GM23338 (cell line): Measurements from ENCODE around the gene CNN3.

Experiments
- CREB1 ChIP-seq: fragments of 250-450 bp; sonication (Bioruptor Pico); IDR thresholded peaks from 2 replicates; pipeline ENCODE4 v1.5.0; 2020; ENCODE audit warnings: low read depth, mild to moderate bottlenecking, moderate library complexity
- EZH2 ChIP-seq: fragments of 200-600 bp; sonication (generic); IDR thresholded peaks from one replicate; pipeline ENCODE4 v1.8.0; 2017; ENCODE audit warnings: antibody characterized with exemption, mild to moderate bottlenecking, low read depth; ENCODE audit not compliant: unreplicated experiment
- EZH2phosphoT487 ChIP-seq: fragments of 200-600 bp; sonication (generic); IDR thresholded peaks from one replicate; pipeline ENCODE4 v1.8.1; 2018; ENCODE audit warnings: antibody characterized with exemption; ENCODE audit not compliant: unreplicated experiment
- JUNB ChIP-seq: IDR thresholded peaks from one replicate; pipeline ENCODE4 v1.6.1; 2016; ENCODE audit warnings: antibody characterized with exemption; ENCODE audit not compliant: unreplicated experiment
- NANOG ChIP-seq: IDR thresholded peaks from 2 replicates; pipeline ENCODE4 v1.6.1; 2016; ENCODE audit warnings: antibody characterized with exemption, borderline replicate concordance
- POLR2AphosphoS5 ChIP-seq: IDR thresholded peaks from 2 replicates; pipeline ENCODE4 v1.6.1; 2016; ENCODE audit warnings: antibody characterized with exemption, low read depth
- STAT1 ChIP-seq: IDR thresholded peaks from one replicate; pipeline ENCODE4 v1.6.1; 2016; ENCODE audit warnings: antibody characterized with exemption; ENCODE audit not compliant: unreplicated experiment
- ZNF114 ChIP-seq: fragments of 250-450 bp; sonication (Bioruptor Pico); IDR thresholded peaks from 2 replicates; pipeline ENCODE4 v1.5.0; 2020; ENCODE audit warnings: mild to moderate bottlenecking, moderate library complexity
- ZNF331 ChIP-seq: fragments of 250-450 bp; sonication (Bioruptor Pico); IDR thresholded peaks from 2 replicates; pipeline ENCODE4 v1.5.0; 2020; ENCODE audit warnings: low read depth, mild to moderate bottlenecking, moderate library complexity
- TF ChIP-seq, protein P1 (sequence below), 2 experiments: fragments of 200-600 bp in 1 of 2; sonication (generic) in 1 of 2; conservative IDR thresholded peaks; 2 replicates each; pipeline versions ENCODE4 v1.5.1 to v1.6.1; 2016 to 2017; ENCODE audit warnings: antibody characterized with exemption in 2 of 2, low read depth in 2 of 2, mild to moderate bottlenecking in 2 of 2, moderate library complexity in 1 of 2
- TF ChIP-seq, protein P2 (sequence below): IDR thresholded peaks from 2 replicates; pipeline ENCODE4 v1.6.1; 2016; ENCODE audit warnings: antibody characterized with exemption
- TF ChIP-seq, protein P3 (sequence below): IDR thresholded peaks from one replicate; pipeline ENCODE4 v1.6.1; 2018; ENCODE audit warnings: antibody characterized with exemption; ENCODE audit not compliant: unreplicated experiment
- TF ChIP-seq, protein P4 (sequence below): fragments of 250-450 bp; sonication (Bioruptor Pico); IDR thresholded peaks from 2 replicates; pipeline ENCODE4 v1.5.0; 2020; ENCODE audit warnings: mild to moderate bottlenecking, moderate library complexity

- TF ChIP-seq EZH2 (no peak), EZH2phosphoT487 (no peak), POLR2AphosphoS5 (no peak), ZNF114 (CRISPR knock-in tag) (no peak), ZNF331 (CRISPR knock-in tag) (no peak), JUNB (no peak), CREB1 (CRISPR knock-in tag) (no peak), STAT1 (no peak), NANOG (no peak)
- TF ChIP-seq, protein P1, sequence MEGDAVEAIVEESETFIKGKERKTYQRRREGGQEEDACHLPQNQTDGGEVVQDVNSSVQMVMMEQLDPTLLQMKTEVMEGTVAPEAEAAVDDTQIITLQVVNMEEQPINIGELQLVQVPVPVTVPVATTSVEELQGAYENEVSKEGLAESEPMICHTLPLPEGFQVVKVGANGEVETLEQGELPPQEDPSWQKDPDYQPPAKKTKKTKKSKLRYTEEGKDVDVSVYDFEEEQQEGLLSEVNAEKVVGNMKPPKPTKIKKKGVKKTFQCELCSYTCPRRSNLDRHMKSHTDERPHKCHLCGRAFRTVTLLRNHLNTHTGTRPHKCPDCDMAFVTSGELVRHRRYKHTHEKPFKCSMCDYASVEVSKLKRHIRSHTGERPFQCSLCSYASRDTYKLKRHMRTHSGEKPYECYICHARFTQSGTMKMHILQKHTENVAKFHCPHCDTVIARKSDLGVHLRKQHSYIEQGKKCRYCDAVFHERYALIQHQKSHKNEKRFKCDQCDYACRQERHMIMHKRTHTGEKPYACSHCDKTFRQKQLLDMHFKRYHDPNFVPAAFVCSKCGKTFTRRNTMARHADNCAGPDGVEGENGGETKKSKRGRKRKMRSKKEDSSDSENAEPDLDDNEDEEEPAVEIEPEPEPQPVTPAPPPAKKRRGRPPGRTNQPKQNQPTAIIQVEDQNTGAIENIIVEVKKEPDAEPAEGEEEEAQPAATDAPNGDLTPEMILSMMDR (conservative IDR thresholded peaks at IDR 0.05; ENCODE audit: low read depth in 2 of 2) = no peak
- TF ChIP-seq, protein P2, sequence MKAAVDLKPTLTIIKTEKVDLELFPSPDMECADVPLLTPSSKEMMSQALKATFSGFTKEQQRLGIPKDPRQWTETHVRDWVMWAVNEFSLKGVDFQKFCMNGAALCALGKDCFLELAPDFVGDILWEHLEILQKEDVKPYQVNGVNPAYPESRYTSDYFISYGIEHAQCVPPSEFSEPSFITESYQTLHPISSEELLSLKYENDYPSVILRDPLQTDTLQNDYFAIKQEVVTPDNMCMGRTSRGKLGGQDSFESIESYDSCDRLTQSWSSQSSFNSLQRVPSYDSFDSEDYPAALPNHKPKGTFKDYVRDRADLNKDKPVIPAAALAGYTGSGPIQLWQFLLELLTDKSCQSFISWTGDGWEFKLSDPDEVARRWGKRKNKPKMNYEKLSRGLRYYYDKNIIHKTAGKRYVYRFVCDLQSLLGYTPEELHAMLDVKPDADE = no peak
- TF ChIP-seq, protein P3, sequence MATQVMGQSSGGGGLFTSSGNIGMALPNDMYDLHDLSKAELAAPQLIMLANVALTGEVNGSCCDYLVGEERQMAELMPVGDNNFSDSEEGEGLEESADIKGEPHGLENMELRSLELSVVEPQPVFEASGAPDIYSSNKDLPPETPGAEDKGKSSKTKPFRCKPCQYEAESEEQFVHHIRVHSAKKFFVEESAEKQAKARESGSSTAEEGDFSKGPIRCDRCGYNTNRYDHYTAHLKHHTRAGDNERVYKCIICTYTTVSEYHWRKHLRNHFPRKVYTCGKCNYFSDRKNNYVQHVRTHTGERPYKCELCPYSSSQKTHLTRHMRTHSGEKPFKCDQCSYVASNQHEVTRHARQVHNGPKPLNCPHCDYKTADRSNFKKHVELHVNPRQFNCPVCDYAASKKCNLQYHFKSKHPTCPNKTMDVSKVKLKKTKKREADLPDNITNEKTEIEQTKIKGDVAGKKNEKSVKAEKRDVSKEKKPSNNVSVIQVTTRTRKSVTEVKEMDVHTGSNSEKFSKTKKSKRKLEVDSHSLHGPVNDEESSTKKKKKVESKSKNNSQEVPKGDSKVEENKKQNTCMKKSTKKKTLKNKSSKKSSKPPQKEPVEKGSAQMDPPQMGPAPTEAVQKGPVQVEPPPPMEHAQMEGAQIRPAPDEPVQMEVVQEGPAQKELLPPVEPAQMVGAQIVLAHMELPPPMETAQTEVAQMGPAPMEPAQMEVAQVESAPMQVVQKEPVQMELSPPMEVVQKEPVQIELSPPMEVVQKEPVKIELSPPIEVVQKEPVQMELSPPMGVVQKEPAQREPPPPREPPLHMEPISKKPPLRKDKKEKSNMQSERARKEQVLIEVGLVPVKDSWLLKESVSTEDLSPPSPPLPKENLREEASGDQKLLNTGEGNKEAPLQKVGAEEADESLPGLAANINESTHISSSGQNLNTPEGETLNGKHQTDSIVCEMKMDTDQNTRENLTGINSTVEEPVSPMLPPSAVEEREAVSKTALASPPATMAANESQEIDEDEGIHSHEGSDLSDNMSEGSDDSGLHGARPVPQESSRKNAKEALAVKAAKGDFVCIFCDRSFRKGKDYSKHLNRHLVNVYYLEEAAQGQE = no peak
- TF ChIP-seq, protein P4, sequence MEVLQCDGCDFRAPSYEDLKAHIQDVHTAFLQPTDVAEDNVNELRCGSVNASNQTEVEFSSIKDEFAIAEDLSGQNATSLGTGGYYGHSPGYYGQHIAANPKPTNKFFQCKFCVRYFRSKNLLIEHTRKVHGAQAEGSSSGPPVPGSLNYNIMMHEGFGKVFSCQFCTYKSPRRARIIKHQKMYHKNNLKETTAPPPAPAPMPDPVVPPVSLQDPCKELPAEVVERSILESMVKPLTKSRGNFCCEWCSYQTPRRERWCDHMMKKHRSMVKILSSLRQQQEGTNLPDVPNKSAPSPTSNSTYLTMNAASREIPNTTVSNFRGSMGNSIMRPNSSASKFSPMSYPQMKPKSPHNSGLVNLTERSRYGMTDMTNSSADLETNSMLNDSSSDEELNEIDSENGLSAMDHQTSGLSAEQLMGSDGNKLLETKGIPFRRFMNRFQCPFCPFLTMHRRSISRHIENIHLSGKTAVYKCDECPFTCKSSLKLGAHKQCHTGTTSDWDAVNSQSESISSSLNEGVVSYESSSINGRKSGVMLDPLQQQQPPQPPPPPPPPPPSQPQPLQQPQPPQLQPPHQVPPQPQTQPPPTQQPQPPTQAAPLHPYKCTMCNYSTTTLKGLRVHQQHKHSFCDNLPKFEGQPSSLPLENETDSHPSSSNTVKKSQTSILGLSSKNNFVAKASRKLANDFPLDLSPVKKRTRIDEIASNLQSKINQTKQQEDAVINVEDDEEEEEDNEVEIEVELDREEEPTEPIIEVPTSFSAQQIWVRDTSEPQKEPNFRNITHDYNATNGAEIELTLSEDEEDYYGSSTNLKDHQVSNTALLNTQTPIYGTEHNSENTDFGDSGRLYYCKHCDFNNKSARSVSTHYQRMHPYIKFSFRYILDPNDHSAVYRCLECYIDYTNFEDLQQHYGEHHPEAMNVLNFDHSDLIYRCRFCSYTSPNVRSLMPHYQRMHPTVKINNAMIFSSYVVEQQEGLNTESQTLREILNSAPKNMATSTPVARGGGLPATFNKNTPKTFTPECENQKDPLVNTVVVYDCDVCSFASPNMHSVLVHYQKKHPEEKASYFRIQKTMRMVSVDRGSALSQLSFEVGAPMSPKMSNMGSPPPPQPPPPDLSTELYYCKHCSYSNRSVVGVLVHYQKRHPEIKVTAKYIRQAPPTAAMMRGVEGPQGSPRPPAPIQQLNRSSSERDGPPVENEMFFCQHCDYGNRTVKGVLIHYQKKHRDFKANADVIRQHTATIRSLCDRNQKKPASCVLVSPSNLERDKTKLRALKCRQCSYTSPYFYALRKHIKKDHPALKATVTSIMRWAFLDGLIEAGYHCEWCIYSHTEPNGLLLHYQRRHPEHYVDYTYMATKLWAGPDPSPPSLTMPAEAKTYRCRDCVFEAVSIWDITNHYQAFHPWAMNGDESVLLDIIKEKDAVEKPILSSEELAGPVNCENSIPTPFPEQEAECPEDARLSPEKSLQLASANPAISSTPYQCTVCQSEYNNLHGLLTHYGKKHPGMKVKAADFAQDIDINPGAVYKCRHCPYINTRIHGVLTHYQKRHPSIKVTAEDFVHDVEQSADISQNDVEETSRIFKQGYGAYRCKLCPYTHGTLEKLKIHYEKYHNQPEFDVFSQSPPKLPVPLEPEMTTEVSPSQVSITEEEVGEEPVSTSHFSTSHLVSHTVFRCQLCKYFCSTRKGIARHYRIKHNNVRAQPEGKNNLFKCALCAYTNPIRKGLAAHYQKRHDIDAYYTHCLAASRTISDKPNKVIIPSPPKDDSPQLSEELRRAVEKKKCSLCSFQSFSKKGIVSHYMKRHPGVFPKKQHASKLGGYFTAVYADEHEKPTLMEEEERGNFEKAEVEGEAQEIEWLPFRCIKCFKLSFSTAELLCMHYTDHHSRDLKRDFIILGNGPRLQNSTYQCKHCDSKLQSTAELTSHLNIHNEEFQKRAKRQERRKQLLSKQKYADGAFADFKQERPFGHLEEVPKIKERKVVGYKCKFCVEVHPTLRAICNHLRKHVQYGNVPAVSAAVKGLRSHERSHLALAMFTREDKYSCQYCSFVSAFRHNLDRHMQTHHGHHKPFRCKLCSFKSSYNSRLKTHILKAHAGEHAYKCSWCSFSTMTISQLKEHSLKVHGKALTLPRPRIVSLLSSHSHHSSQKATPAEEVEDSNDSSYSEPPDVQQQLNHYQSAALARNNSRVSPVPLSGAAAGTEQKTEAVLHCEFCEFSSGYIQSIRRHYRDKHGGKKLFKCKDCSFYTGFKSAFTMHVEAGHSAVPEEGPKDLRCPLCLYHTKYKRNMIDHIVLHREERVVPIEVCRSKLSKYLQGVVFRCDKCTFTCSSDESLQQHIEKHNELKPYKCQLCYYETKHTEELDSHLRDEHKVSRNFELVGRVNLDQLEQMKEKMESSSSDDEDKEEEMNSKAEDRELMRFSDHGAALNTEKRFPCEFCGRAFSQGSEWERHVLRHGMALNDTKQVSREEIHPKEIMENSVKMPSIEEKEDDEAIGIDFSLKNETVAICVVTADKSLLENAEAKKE (CRISPR knock-in tag) = no peak
Measured at GRCh38 chr1:94906382-94906781, 20.5 kb downstream of the CNN3 start.
